Activated CD8-positive, alpha-beta memory T cell treated with anti-CD3 and anti-CD28 coated beads, Interleukin-2, amount 10 ng/mL, durations not matched to agents 7 days and 5 days (primary cell): ENCODE results near the gene IFNL3. TPM values are rescaled to one million over a fixed set of nuclear protein-coding genes. Genes with fewer than 3 reads are reported as not detected.
A peak's percentile ranks its signal among the peaks of the same experiment; 100 is the strongest.
"Not testable (repeated sequence)": the region's sequence is repeated elsewhere in the genome, so short reads cannot be mapped to it uniquely, and the experiment has no call there.

Experiments used
- ATAC-seq: fragments of 150-1000 bp; cut with Tn5 transposase; one replicate; pipeline ENCODE4 v1.10.0; 2021; ENCODE audit warnings: moderate library complexity
- CTCF ChIA-PET: fragments of 350-600 bp; sonication (Branson Sonifier 250); formaldehyde crosslinking; loops from one replicate; lab custom pipeline; 2021; ENCODE audit warnings: antibody characterized with exemption; lab: Charles Lee
- DNase-seq: peaks from one replicate; pipeline ENCODE4 v3.0.0-alpha.2; 2020
- H3K27ac Mint-ChIP-seq: one replicate; pipeline ENCODE4 v1.8.0; 2021; ENCODE audit warnings: mild to moderate bottlenecking, mixed read lengths
- H3K27me3 Mint-ChIP-seq: one replicate; pipeline ENCODE4 v1.8.0; 2021; ENCODE audit warnings: mixed read lengths
- H3K36me3 Mint-ChIP-seq: one replicate; pipeline ENCODE4 v1.8.0; 2021; ENCODE audit warnings: mild to moderate bottlenecking, mixed read lengths
- H3K4me1 Mint-ChIP-seq: one replicate; pipeline ENCODE4 v1.8.0; 2021; ENCODE audit warnings: mixed read lengths
- H3K4me3 Mint-ChIP-seq: one replicate; pipeline ENCODE4 v1.8.0; 2021; ENCODE audit warnings: mild to moderate bottlenecking, moderate library complexity, mixed read lengths
- H3K9me3 Mint-ChIP-seq: one replicate; pipeline ENCODE4 v1.8.0; 2022; ENCODE audit warnings: low read depth, mixed read lengths
- total RNA-seq, 2 experiments: library from RNA; stranded (reverse); gene quantifications; one replicate each; pipeline ENCODE4 v1.2.3, GENCODE V29; 2021

IFNL3 gene
- total RNA-seq, 2 experiments from 2014 or later: 0.42 TPM; not detected in 1

DNA sequence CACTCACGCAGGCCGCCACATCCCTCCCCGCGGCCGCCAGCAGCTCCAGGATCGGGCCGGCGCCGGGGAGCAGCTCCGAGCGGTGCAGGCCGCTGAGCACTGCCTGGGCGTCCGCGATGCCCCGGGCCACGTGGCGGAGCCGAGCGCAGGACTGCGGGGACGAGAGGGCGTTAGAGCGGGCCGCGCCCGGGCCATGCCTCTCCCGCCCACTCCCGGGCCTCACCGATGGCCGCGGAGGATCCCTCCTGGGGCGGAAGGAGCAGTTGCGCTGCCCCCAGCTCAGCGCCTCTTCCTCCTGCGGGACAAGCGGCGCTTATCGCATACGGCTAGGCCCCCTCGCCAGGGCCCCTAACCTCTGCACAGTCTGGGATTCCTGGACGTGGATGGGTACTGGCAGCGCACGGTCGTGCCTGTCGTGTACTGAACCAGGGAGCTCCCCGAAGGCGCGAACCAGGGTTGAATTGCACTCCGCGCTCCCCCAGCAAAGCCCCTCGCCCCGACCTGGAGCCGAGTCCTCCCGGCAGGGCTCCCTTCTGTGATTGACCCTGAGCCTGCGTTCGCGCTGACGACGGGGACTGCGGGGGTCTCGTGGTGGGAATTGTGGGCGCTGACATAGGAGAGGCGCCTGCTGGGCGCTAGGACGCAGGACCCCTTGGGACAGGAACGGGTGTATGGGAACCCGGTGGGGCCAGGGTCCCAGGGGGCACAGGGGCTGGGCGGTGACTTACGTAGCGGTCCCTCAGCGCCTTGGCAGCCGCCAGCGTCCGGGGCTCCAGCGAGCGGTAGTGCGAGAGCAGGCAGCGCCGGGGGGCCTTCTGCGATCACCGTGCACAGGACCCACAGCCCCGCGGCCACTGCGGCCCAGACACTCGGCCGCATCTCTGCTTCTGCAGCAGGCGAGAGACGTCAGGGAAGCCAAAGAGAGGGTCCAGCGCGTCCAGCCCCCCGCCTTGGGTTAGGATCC is 3.2 kb upstream of the IFNL3 start:
- no peak overlapping the region for H3K4me3 Mint-ChIP-seq
- no peak for DNase-seq
- peaks cover 13% of the 10 kb centered on the region for H3K27me3 Mint-ChIP-seq
- no peak overlapping the region for H3K27ac Mint-ChIP-seq
- ATAC-seq: peak; percentile 34
- CTCF ChIA-PET: no interaction called here
- H3K4me1 Mint-ChIP-seq: peaks cover 7% of the 10 kb centered on the region
- no peaks in the 10 kb centered on the region for H3K36me3 Mint-ChIP-seq
- no peaks in the 10 kb centered on the region for H3K9me3 Mint-ChIP-seq

DNA sequence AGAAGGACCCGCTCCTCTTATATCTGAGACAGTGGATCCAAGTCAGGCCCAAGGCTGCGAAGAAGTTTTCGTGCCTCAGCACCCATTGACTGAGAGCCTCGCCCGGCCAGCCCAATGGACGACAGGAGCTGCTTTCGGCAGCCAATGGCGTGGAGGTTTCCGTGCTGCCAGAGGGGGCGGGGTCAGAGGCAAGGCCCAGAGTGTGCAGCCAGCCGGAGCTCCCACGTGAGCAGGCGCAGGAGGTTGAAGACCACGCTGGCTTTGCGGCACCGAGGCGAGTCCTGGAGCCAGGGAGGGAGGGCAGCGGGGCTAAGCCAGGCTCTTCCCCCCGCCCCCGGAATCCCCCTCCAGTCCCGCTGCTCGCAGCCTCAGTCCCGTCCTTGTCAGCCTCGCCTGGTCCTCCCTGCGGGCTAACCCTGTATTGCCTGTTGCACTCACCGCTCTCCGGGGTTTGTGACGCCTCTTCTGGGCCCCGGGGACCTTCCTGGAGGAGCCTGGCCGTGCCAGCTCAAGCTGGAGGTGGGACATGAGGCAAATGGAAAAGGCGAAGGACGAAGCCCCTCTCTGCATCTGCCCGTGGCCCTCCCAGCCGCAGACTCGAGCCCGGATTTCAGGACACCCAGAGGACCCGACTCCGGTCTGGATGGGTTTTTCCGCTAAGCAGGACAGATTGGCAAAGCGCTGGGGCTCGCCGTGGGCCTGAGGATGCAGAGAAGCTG is 2.3 kb upstream of the IFNL3 start:
- Mint-ChIP-seq H3K9me3 (no peaks in the 10 kb centered on the region), H3K27ac (no peak overlapping the region), H3K36me3 (no peaks in the 10 kb centered on the region), H3K4me3 (no peak overlapping the region), H3K27me3 (peaks cover 13% of the 10 kb centered on the region), H3K4me1 (peaks cover 3% of the 10 kb centered on the region)
- peak; percentile 47 for DNase-seq
- ATAC-seq: peak; percentile 55
- CTCF ChIA-PET: no interaction called here

DNA sequence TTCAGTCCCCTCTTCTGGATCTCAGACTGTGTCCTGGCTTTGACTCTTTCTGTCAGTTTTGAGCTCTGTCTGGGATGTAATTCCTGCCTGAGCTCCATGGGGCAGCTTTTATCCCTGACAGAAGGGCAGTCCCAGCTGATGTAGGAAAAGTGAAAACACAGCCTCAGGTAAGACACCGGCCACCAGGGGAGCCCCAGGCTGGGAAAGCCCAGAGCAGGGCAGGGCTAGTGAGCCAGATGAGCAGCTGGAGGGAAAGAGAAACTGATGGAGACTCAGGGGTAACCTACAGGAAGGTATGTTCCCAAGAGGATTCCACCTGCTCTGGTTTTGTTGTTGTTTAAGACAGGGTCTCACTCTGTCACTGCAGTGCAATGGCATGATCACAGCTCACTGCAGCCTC is 360 bp upstream of the IFNL3 start:
- peaks cover 13% of the 10 kb centered on the region for H3K27me3 Mint-ChIP-seq
- CTCF ChIA-PET, H3K4me3 Mint-ChIP-seq, H3K4me1 Mint-ChIP-seq, H3K27ac Mint-ChIP-seq, H3K36me3 Mint-ChIP-seq, DNase-seq, H3K9me3 Mint-ChIP-seq: not testable (repeated sequence)
- peak; percentile 69 for ATAC-seq

- ATAC-seq, H3K27ac Mint-ChIP-seq, H3K36me3 Mint-ChIP-seq, DNase-seq, CTCF ChIA-PET, H3K9me3 Mint-ChIP-seq, H3K4me1 Mint-ChIP-seq, H3K4me3 Mint-ChIP-seq: not testable (repeated sequence)
- H3K27me3 Mint-ChIP-seq: peaks cover 11% of the 10 kb centered on the region
Measured at GRCh38 chr19:39243741-39244140, 1.1 kb downstream of the IFNL3 start.

- ATAC-seq: no peak
- CTCF ChIA-PET: no interaction called here
- no peak overlapping the region for H3K27ac Mint-ChIP-seq
- H3K9me3 Mint-ChIP-seq: no peaks in the 10 kb centered on the region
- H3K36me3 Mint-ChIP-seq: no peaks in the 10 kb centered on the region
- no peak for DNase-seq
- no peak overlapping the region for H3K4me3 Mint-ChIP-seq
- H3K4me1 Mint-ChIP-seq: peaks cover 26% of the 10 kb centered on the region
- H3K27me3 Mint-ChIP-seq: peaks cover 7% of the 10 kb centered on the region
Measured at GRCh38 chr19:39240421-39240820, 4.4 kb downstream of the IFNL3 start.

DNA sequence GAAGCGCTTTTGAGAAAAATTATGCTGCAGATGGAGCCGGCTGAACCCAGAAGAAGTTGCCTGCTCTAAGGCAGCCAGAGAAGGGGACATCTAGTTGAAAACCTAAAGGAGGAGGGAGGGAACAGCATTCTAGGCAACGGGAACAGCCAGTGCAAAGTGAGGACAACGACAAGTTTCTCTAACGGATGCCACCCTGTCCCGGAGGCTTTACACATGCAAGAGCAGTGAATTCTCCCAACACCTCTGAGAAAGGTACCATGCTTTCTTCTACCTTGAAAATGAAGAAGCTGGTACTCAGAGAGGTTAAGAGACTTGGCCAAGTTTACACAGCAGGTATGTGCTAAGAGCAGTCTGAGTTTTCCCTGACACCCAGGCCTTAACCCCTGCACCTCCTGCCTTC is 5.9 kb downstream of the IFNL3 start:
- ATAC-seq (no peak), DNase-seq (no peak)
- Mint-ChIP-seq H3K27ac (no peak overlapping the region), H3K9me3 (no peaks in the 10 kb centered on the region), H3K27me3 (peaks cover 7% of the 10 kb centered on the region), H3K36me3 (no peaks in the 10 kb centered on the region), H3K4me3 (no peak overlapping the region), H3K4me1 (peaks cover 26% of the 10 kb centered on the region)
- CTCF ChIA-PET: no interaction called here

- no peak for DNase-seq
- Mint-ChIP-seq H3K4me1 (peaks cover 26% of the 10 kb centered on the region), H3K4me3 (no peak overlapping the region), H3K9me3 (no peaks in the 10 kb centered on the region), H3K27ac (no peak overlapping the region), H3K36me3 (no peaks in the 10 kb centered on the region), H3K27me3 (peaks cover 7% of the 10 kb centered on the region)
- ATAC-seq: no peak
- CTCF ChIA-PET: interaction anchor here (0.6 to 1.4 kb wide), 2 partner anchors 89 to 835 kb away, joined by 3 to 4 read pairs; partner anchors contain the start of gene FAM98C
Measured at GRCh38 chr19:39238209-39238608, 6.6 kb downstream of the IFNL3 start.

DNA sequence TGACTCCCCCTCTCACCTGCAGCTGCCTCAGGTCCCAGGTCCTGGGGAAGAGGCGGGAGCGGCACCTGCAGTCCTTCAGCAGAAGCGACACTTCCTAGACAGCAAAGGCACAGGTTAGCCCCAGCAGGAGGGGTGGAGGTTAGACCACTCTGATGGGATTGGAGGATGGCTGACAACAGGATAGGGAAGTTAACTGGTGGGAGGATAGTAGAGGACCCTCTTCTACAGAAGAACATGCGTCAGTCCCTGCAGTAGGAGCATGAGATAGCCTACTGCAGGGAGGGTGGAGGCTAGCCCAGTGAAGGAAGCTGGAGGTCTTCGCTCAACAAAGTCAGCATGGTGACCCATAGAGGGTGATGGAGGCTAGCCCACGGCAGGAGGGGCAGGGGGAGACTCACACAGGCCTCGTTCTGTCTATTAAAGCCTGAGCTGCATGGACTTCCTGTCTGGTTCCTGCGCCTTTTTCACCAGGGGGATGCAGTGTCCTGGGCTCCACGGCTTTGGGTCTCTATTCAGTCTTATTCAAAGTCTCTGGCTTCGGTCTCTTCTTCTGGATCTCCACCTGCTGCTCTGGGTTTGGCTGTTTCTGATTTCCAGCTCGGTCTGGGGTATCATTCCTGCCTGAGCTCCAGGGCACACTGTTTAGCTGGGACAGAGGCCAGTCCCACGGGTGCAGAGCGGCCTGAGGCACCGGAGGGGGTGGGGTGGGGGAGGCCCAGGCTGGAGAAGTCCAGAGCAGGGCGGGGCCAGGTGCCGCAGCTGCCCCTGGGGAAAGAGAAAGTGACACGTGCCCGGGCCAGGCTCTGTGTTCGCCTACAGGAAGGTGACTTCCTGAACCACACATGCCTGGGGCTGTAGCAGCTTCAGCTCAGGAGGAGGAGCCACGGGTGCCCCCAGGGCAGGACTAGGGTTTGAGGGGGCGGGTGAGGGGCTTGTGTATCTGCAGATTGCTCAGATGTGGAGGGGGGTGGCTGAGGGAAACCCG is 7.3 kb downstream of the IFNL3 start:
- Mint-ChIP-seq H3K36me3 (no peaks in the 10 kb centered on the region), H3K4me3 (peak overlapping the region; percentile 36), H3K27ac (no peak overlapping the region), H3K27me3 (peaks cover 7% of the 10 kb centered on the region), H3K9me3 (no peaks in the 10 kb centered on the region), H3K4me1 (peaks cover 26% of the 10 kb centered on the region)
- peak; percentile 68 for ATAC-seq
- DNase-seq: peak; percentile 68
- CTCF ChIA-PET: interaction anchor here (0.6 to 1.4 kb wide), 3 partner anchors 90 to 835 kb away, joined by 3 to 8 read pairs (median 4); partner anchors contain the start of gene FAM98C

DNA sequence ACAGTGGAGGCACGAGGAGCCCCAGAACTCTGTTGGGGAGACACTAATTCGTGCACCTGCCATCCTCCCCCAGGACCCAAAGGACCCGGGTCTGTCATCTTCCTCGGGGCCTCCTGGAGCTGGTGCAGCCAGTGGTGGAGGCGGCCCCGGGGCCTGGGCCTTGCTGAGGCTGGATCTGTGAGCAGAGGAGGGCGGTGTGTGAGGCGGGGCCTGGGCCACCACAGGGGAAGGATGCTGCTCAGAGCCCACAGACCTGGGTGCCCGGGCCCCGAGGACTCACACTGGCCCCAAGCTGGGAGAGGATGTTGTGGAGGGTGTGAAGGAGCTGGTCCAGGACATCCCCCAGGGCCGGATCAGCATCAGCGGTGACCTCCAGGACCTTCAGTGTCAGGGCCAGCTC is 8.3 kb downstream of the IFNL3 start:
- Mint-ChIP-seq H3K9me3 (no peaks in the 10 kb centered on the region), H3K36me3 (no peaks in the 10 kb centered on the region), H3K4me1 (peaks cover 26% of the 10 kb centered on the region), H3K27me3 (peaks cover 7% of the 10 kb centered on the region), H3K27ac (peak overlapping the region; percentile 46), H3K4me3 (no peak overlapping the region)
- CTCF ChIA-PET: interaction anchor here (0.8 to 1.2 kb wide), 2 partner anchors 91 to 97 kb away, joined by 3 to 8 read pairs; no protein-coding TSS in a partner anchor
- ATAC-seq (peak; percentile 95), DNase-seq (peak; percentile 76)

GRCh38 chr19:39232708-39233107 is 12.1 kb downstream of the IFNL3 start:
- Mint-ChIP-seq H3K9me3 (no peaks in the 10 kb centered on the region), H3K36me3 (no peaks in the 10 kb centered on the region), H3K27me3 (peaks cover 4% of the 10 kb centered on the region), H3K4me3 (no peak overlapping the region), H3K4me1 (peaks cover 18% of the 10 kb centered on the region), H3K27ac (no peak overlapping the region)
- DNase-seq (no peak), ATAC-seq (no peak)
- CTCF ChIA-PET: interaction anchor here (1.1 kb wide), 1 partner anchor 111 kb away, joined by 3 read pairs; no protein-coding TSS in a partner anchor

- Mint-ChIP-seq H3K27me3 (peaks cover 14% of the 10 kb centered on the region), H3K36me3 (no peaks in the 10 kb centered on the region), H3K9me3 (no peaks in the 10 kb centered on the region), H3K27ac (no peak overlapping the region), H3K4me1 (no peaks in the 10 kb centered on the region), H3K4me3 (no peak overlapping the region)
- CTCF ChIA-PET: interaction anchor here (2.0 kb wide), 1 partner anchor 98 kb away, joined by 5 read pairs; no protein-coding TSS in a partner anchor
- DNase-seq (no peak), ATAC-seq (no peak)
Measured at GRCh38 chr19:39230096-39230764, 14.6 kb downstream of the IFNL3 start.

DNA sequence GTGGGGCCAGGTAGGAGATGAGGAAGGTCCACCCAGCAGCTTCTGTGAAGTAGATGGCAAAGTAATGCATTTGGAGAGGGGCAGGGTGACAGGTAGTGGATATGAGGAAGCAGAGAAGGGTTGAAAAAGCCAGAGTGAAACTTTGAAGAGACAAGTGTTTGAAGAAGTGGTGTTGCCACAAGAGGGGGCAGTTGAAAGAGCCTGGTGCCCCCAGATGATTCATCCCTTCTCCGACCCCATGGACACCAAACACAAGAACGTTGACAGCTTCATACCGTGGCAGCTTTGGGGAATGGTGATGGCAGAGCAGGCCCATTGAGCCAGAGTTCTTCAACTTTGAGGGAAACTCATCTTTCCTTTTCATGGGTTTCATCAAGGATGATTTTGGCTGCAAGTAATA is 19.9 kb downstream of the IFNL3 start:
- CTCF ChIA-PET: interaction anchor here (1.2 kb wide), 1 partner anchor 103 kb away, joined by 3 read pairs; no protein-coding TSS in a partner anchor

More for the DNA sequence above, 19.9 kb downstream of the IFNL3 start:
- Mint-ChIP-seq H3K4me1 (no peaks in the 10 kb centered on the region), H3K27me3 (peaks cover 31% of the 10 kb centered on the region), H3K36me3 (no peaks in the 10 kb centered on the region), H3K27ac (no peak overlapping the region), H3K9me3 (no peaks in the 10 kb centered on the region), H3K4me3 (no peak overlapping the region)
- no peak for DNase-seq
- no peak for ATAC-seq
